GM21367 (cell line): ENCODE measurements around the gene RIC3.
"Not testable (repeated sequence)": the region's sequence is repeated elsewhere in the genome, so short reads cannot be mapped to it uniquely, and the experiment has no call there.

ENCODE experiments used
- ATAC-seq: cut with Tn5 transposase; IDR thresholded peaks from one replicate; pipeline ENCODE4 v1.9.1; 2021; ENCODE audit not compliant: unreplicated experiment

The RIC3 gene

DNA sequence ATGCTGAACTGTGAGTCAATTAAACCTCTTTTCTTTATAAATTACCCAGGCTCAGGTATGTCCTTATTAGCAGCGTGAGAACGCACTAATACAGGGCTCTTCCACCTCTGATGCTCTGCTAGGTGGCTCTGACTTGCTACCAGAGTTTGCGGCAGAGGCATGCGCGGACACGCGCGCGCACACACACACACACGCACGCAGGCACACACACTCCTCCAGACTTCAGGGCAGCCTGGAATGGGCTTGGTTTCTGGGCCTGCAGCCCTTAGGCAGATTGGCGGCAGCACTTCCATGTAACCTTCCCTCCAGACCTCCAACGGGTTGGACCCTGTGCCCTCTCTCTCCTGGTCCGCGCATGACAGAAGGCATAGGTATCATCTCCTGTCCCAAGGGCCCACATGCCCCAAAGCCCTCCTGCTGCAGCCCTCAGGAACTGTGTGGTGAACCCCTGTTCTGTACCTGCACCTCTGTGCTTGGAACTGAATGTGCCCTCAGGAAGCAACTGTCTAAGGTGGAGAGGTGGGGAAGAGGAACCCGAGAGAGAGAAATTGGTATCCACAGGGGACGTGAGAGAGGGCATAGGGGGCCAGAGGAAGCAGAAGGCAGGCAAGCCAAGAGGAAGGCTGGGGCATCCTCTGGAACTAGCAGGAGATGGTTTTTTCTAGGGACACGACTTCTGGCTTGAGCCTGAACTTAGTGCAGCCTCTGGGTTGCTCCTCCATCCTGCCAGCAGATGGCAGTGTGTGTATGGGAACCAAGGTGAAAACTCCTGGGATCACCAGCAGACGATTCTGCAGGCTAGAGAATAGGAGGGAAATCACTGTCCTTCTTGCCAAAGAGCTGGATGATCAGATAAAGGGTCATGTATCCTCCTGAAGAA is 23.4 kb upstream of the RIC3 start:
- no peak for ATAC-seq

DNA sequence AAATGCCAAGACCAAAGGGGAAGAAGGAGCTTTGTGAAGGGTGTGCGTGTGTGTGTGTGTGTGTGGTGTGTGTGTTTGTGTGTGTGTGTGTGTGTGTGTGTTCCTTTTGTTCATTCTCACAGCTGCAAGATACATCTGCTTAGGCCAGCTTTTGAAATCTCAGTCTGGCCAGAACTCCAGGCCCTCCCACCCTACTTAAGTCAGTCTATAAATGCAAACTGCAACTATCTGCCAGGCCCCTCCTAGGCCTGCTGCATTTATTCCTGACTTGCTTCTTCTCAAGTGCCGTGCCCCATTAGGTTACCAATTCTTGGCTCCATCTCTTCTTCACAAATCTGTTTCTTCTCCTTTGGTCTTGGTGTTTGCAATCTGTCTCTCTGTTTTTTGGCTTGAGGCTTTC is 21.6 kb upstream of the RIC3 start:
- ATAC-seq = no peak

DNA sequence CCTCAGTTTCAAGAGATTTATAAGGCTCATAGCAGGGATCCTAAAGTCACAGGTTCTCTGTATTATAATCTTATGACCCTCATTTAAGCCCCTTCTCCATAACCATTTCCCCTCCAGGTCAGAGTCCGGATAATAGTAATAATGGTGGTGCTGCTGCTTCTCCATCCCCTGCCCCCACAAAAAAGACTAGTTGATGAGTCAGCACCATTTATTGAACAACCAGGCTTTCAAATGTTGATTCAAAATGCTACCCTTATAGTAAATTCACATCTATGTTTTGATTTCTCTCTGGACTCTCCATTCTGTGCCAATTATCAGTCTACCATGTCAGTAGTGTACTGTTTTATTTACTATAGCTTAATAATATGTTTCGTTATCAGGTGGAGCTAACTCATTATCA is 17.6 kb upstream of the RIC3 start:
- ATAC-seq = no peak

DNA sequence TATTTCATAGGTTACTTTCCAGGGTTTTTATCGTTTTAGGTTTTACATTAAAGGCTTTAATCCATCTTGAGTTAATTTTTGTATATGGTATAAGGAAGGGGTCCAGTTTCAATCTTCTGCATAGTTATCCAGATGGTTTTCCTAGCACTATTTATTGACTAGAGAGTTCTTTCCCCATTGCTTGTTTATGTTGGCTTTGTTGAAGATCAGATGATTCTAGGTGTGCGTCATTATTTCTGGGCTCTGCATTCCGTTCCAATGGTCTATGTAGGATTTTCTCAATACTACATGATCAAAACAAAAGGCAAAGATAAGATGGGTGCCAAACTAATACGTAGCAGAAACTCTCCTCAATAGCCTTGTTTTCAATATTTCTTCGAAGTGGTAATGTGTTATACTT is 14.3 kb upstream of the RIC3 start:
- no peak for ATAC-seq

DNA sequence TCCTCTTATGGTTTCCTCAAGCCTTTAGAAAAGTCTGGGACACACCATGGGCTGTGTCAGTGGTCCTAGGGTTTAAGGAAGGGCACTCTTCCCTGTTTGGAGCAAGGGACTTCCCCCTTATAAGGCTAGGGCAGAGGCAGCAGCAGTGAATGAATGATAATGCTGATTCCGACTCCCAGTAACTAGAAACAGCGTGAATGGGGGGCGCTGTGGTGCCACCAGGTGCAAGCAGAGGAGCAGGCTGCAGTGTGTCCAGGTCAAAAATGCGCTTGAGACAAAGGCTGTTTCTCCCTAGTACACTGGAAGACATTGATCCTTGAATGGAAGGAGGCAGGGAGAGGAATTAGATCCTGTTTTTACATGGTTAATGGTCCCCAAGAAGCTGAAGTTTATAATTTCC is 11.6 kb upstream of the RIC3 start:
- ATAC-seq = no peak

DNA sequence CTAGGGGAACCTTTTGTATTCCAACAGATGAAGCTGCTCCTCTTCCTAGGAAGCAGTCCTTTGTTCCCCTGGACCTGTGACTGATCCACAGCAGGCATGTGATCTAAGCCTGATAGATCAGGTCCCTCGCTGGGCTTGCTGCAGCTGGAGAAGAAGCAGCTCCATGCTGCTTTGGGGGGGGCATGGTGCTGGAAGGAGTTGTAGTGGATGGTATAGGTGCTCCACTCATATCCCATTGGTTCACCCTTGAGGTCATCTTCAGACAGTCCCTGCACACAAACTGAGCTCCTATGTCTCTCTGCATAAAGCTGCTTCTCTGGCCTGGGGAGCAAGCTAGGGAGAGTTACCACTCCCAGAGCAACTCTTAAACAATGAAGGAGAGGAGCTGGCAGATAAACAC is 9.5 kb upstream of the RIC3 start:
- ATAC-seq = no peak

DNA sequence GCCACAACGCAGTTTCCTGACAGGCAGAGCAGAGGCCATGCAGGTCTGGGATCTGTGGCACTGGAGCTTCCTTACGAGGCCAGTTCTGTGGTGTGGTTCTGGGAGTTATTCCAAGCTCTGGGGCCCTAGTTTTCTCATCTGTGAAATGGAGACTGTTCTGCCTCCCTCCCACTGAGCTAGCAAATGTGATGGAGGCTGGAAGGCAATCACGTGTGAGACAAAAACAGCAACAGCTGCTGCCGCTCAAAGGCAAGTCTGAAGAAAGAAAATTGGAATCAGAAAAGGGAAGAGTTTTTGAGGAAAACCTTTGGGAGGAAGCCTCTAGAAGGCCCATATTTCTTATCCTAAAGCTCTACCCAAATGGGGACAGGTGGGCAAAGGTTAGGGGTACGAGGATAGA is 8.3 kb upstream of the RIC3 start:
- ATAC-seq = no peak

DNA sequence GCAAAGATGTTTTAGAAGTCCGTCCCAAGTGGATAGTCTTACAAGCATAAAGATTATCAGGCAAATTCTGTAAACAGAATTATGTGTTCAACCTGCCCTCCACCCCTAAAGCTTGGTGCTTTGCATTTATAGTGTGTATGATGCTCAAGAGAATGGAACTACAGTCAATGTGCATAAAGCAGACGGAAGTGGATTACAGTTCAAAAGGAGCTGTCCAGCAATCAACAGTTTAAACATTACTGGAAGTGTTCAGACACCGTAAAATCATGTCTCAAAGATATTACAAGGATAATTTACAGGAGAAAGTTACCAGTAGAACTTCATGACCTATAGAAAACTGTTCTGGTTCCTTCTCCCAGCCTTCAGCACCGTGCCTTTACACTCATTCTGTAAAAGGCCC is 1.0 kb downstream of the RIC3 start:
- ATAC-seq = no peak

DNA sequence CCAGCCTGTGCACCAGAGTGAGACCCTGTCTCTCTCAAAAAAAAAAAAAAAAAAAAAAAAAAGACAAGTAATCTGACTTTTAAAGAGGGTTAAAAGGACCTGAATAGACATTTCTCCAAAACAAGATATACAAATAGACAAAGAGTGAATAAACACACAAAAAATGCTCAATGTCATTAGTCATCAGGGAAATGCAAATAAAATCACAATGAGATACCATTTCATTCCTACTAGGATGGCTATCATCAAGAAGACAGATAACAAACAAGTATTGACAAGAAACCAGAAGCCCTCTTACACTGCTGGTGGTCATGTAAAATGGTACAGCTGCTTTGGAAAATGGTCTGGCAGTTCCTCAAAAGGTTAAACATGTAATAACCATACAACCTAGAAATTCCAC is 4.1 kb downstream of the RIC3 start:
- no peak for ATAC-seq

DNA sequence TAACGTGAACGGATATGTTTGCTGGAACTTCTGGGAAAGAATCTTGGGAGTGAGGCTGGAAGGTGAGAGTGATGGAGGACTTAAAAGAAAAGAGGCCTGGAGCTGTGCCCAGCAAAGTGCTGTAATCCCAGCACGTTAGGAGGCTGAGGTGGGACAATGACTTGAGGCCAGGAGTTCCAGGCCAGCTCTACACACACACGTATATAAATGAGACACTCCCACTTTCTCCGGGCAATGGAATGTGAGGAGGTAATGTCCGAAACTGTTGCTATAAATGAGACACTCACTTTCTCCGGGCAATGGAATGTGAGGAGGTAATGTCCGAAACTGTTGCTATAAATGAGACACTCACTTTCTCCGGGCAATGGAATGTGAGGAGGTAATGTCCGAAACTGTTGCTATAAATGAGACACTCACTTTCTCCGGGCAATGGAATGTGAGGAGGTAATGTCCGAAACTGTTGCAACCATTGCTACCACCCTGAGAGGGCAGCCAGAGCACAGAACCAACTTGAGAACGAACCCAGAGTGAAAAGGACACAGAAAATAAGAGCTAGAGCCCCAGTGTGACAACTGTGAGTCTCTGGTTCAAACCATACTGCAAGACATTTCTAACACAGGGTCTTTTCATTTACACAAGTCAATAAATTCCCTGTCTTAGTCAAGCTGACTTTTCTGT is 7.1 kb downstream of the RIC3 start:
- ATAC-seq = not testable (repeated sequence)

DNA sequence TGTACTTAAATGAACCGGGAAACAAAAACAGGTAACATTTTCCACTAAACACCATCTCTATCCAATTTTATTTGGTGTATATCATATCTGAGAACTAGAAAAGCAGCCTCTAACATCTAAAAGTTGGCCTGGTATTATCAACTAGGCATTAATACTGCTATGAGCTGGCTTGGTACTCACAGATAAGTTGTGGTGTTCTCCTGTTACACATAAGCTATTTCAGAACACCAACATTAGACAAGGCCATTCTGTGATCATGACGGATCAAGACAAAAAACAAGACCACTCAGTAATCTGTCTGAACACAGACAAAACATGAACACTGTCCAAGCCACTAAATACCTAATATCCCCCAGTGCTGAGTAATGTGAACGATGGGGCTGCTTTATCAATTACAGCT is 11.9 kb downstream of the RIC3 start:
- no peak for ATAC-seq

DNA sequence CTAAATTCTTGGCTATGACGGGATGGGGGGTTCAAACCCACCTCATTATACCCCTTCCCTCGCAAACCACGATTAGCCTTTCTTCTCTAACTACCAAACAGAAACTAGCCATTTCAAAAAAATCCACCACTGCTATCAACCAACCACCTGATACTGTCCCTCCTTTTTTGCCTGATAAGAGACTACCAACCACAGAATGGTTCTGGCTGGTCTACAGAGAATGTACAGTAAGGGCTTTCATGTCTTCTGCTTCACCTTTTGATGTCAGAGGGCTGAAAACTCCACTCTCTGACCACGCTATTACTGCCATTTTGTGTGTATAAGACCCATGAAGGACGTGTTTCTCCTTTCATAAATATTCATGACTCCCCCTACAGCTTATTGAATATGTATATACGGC is 19.1 kb downstream of the RIC3 start:
- ATAC-seq = no peak

DNA sequence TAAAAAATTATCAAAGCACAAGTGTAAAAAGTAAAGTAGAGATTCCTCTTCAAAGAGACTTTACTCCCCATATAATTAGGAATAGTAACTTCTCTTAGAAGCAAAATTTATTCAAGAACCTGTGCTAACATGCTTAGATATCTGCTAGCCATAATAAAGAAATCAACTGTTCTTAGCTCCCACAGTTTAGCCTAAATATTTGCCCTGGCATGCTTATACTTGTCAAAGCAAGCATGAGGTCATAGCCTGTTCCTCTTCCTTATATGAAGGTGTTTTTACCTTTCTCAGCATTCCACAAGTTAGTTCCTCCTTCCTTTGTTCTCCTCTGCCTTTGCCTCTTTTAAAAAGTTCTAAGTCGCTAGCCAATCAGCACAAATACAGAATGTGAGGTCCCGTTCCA is 30.3 kb downstream of the RIC3 start:
- ATAC-seq = no peak

DNA sequence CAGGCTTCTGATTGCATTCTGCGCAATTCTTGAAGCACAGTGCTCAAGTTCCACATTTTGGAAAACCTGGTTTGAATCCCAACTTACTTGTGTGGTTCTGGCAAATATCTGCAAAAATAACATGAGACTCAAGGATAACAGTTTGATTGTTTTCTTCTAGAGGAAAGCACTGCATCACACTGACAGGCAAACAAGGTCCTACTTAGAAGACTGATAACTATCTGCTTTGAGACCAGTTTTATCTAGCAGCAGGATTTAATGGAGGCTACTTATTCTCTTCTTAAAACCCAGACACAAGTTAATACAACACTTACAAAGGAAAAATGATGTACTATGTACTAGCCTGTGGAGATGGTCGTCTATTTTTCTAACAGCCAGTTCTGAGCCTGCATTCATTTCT is 41.4 kb downstream of the RIC3 start:
- no peak for ATAC-seq

DNA sequence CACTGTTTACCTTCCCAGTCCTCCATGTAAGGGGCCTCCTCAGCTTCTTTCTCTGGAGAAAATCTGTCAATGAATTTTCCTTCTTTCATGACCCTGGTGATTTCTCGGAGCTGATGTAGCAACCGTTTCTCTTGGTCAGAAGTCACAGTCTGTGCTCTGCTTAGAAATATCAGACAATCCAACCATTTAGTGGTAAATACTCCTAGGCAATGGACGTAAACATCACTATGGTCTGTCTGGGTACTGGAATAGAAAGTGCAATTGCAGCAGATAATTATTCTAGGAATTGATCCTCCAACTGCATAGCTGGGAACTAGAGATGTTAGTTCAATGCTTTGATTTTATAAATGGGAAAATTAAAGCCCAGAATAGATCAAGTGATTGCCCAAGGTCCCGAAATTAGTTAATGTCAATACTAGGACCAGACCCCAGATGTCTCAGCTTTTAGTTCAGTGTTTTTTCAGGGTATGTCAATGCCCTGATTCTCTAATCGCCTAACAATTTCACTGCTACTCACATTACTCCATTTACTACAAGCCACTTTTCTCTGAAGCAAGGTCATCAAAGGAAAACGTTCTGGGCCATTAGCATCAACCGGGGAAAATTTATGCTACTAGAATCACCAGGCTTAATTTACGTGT is 42.1 kb downstream of the RIC3 start:
- ATAC-seq = no peak

DNA sequence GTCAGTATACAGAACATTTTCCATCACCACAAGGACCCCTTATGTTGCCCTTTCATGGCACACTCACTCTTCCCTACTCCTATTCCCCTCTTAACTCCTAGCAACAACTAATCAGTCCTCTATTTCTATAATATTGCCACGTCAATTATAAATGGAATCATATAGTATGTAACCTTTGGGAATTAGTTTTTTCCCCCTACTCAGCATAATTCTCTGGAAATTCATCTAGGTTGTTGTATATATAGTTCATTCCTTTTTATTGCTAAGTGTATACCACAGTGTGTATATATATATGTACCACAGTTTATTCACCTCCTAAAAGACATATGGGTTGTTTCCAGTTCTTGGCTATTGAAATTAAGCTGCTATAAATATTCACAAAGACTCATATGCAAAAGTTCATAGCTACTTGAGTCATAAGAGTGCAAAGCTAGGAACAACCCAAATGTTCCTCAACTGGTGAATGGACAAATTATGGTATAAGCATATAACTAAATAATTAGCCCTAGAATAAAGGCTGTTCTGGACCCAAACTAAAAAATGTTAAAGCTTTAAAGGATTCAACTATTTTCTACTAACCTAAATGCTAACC is 46.6 kb downstream of the RIC3 start:
- ATAC-seq = no peak

DNA sequence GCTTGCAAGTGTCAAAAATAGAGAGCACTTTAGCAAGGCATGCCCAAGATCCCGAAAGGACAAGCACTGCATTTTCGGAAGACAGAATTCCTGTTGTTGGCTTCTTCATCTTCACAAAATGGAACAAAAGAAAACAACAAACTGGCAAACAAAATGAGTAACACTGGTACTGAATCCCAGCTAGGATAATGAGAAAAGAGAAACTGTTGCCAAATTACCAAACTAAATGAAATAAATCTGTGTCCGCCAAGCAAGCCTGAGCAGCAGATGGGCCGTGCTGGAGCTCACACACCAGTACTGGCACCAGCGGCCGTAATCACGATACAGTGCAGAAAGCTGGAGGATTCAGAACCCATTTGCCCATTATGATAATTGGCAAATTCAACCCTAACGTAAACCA is 57.2 kb downstream of the RIC3 start:
- no peak for ATAC-seq

DNA sequence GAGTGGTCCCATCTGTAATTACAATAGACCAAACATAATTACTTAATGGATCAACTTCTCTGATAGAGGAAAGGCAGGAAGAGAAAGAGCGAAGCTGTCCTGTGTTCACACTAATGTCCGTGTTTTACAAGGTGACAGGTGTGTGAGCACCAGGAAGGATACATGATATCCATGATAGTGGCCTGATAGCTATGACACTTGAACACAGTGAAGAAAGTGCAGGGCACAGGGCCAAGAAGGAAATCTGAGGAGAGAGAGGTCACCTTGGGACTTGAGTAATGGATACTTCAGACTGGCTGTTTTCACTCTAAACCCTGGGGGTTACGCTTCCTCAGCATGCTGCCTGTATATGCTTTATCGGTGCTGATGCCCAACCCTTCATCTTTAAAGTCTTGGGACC is 58.4 kb downstream of the RIC3 start:
- no peak for ATAC-seq

DNA sequence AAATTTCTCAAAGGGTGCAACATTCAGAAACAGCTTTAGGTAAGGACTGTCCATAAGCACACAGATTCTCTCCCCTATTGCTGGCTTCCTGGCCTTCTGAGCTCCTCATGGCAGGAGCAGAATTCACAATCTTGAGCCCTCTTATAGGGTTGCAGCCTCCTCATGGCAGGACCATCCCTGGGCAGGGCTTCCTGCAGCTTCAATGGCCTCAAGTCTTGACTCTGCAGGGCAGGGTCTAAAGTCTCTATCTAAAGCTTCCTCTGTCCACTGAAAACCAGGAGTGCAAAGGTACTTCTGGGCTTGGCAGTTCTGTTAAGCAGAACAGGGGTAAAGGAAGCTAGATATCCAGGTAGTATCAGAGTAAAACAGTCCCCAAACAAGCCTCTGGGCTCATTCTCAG is 59.1 kb downstream of the RIC3 start:
- ATAC-seq = no peak

DNA sequence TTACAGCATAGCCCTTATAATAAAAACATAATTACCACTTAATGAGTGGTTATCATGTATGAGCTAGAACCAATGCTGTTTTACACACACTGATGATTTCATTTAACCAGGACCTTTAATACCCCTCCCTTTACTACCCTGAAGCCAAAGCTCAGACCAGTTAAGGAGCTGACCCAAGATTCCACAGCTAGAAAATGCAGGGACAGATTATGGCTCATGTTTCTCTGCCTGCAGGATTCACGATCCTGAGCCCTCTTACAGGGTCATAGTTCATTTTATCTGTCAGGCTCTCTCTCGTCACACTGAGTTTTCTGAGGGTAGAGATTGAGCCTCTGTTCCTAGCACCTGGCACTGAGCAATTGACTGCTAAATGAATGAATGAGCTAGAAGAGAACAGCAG is 60.4 kb downstream of the RIC3 start:
- ATAC-seq = no peak

DNA sequence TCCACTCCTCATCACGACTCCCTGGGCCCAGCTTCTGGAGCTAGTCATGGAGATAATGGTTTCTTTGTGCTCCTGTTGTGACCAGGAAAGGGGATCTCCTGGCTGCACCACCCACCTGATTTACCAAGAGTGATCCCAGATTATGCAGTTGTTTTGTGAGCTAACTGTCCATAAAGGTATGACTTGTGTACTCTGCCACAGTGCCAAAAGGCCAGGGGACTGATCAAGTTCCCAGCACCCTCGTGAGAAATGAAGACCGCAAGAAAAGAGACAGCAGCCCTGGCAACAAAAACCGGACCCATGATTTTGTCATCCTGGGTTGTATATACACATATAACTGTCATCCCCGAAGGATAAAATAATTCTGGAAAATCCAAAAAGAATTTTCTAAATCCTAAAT is 61.2 kb downstream of the RIC3 start:
- ATAC-seq = no peak

DNA sequence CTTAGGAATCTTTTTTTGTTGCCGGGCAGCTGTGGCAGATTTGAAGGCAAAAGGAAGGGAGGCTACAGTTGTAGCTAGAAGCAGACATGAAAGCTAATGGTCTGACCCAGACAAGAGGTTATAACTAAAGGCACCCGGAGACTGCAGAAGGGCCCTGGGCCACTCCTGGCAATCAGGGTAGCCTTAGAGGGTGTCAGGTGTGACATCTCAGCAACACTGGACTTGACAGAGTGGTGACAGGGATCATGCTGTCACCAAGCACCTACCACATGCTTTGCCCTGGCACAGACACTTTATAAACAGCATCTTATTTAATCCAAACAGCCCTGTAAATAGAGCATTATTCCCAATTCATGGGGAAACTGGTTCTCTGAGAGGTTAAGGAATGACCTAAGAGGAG is 62.1 kb downstream of the RIC3 start:
- ATAC-seq = no peak
